Heart left ventricle (tissue), 16 donors: Measurements from ENCODE around the gene KCNQ2. TPM values are rescaled to one million over a fixed set of nuclear protein-coding genes. Genes with fewer than 3 reads are reported as not detected.

ENCODE experiments used
- ATAC-seq, 4 donors: fragments of 200-7000 bp; cut with Tn5 transposase; one replicate each; pipeline ENCODE4 v1.9.1; 2020 to 2022; ENCODE audit warnings: moderate library complexity in 4 of 4, mild to moderate bottlenecking in 3 of 4, moderate number of reproducible peaks in 1 of 4
- DNase-seq, 5 donors: peaks; one replicate each; pipeline ENCODE4 v3.0.0-alpha.2; 2020
- H3K27ac ChIP-seq, 12 donors: fragments of 200-600 bp; sonication (generic) in 4 of 12; one replicate each; pipeline versions ENCODE4 v1.5.0 to v1.8.0; 2016 to 2022; ENCODE audit warnings: mild to moderate bottlenecking in 2 of 12
- H3K27me3 ChIP-seq, 9 donors: fragments of 200-600 bp; sonication (generic) in 2 of 9; one replicate each; pipeline versions ENCODE4 v1.5.1 to v1.8.0; 2016 to 2022; ENCODE audit warnings: mild to moderate bottlenecking in 3 of 9
- H3K36me3 ChIP-seq, 9 donors: fragments of 200-600 bp; sonication (generic) in 2 of 9; one replicate each; pipeline versions ENCODE4 v1.5.0 to v1.8.0; 2018 to 2022; ENCODE audit warnings: mild to moderate bottlenecking in 2 of 9
- H3K4me1 ChIP-seq, 12 donors: fragments of 200-600 bp; sonication (generic) in 4 of 12; one replicate each; pipeline versions ENCODE4 v1.5.0 to v1.8.0; 2016 to 2022; ENCODE audit warnings: mild to moderate bottlenecking in 3 of 12
- H3K4me3 ChIP-seq, 12 donors: fragments of 200-600 bp; sonication (generic) in 4 of 12; one replicate each; pipeline versions ENCODE4 v1.5.0 to v1.8.0; 2017 to 2022; ENCODE audit warnings: mild to moderate bottlenecking in 9 of 12, moderate library complexity in 4 of 12
- H3K9me3 ChIP-seq, 12 donors: fragments of 200-600 bp; sonication (generic) in 4 of 12; one replicate each; pipeline versions ENCODE4 v1.5.0 to v1.8.0; 2016 to 2022; ENCODE audit warnings: mild to moderate bottlenecking in 1 of 12
- CTCF ChIP-seq, 12 donors: fragments of 200-600 bp; sonication (generic) in 4 of 12; IDR thresholded peaks; one replicate each; pipeline versions ENCODE4 v1.5.0 to v1.8.0; 2018 to 2022; ENCODE audit warnings: antibody characterized with exemption in 12 of 12, mild to moderate bottlenecking in 5 of 12
- POLR2A ChIP-seq, 2 donors: fragments of 450-650 bp; IDR thresholded peaks; one replicate each; pipeline ENCODE4 v1.6.1; 2017; ENCODE audit warnings: antibody characterized with exemption in 2 of 2, mild to moderate bottlenecking in 2 of 2, moderate library complexity in 2 of 2
- WGBS, 4 donors: extraction: QIAGEN DNeasy Blood & Tissue Kit in 2 of 4; methylation state at CpG; one replicate each; pipeline versions ENCODE4 v1.1.5 to v1.1.7; 2013 to 2018; 5-methylcytosine and 5-hydroxymethylcytosine counted together
- intact Hi-C, 10 donors: fragments of 100-400 bp; cut with DNase I; formaldehyde crosslinking; loops; one replicate each; pipeline versions ENCODE4 v1.11.1 to v1.14.2; 2022
- polyA plus RNA-seq, 2 donors: library from polyadenylated mRNA; stranded (reverse); fragments of 200-250 nt; gene quantifications; one replicate each; pipeline ENCODE4 v1.2.3, GENCODE V29; 2013
- total RNA-seq, 9 donors: library from RNA; depleted of rRNA in 2 of 9; stranded (reverse); fragments of >200 nt in 2 of 9; fragmentation: NEBNext Ultra II Directional in 3 of 9; extraction: Animal tissue kit (Norgen Biotek cat#: 25700) in 3 of 9; gene quantifications; one replicate each; pipeline versions ENCODE4 v1.1.0 to v1.2.4, GENCODE V29; 2016 to 2023
- donor health status: ischemic (EF 13 %, LVEDD 7.1; RV severe dilation, severe dysfunction).
- donor health status: healthy with polysubstance abuse.
- donor health status: DM: no; HTN: yes; CAD: no.
- donor health status: DM: no; HTN: no; CAD: no.
- donor health status: ischemic (EF 25% LVEDD 6.9; RV normal size, moderate dysfunction).
- donor health status: ischemic (EF 25% LVEDD 5.7; RV mildly dilated, moderate dysfunction).
- donor health status: healthy.
- donor health status: DM: yes; HTN: yes; CAD: no.
- donor health status: ischemic (EF 35%, LVEDD 5.7; RV mildly dilated, moderate dysfunction).
- donor health status: nonischemic (EF 11% LVEDD 7.7; RV severe dilation, severe dysfunction).
- donor health status: DM: yes; HTN: yes; CAD: no.
- donor health status: PGD.
- donor health status: ischemic (EF 29% LVEDD 5.4; RV normal size, mild dysfunction).
- donor health status: nonischemic (EF 23%, LVEDD 6.1; RV moderate dilation, normal function).

KCNQ2 gene
- total and polyA plus RNA-seq, 11 donors = 0.06 to 2.6 (median 0.65) TPM; not detected in 7

GRCh38 chr20:63414720-63415430, 57.6 kb downstream of the KCNQ2 start:
- Histone ChIP-seq H3K27ac (no peak overlapping the region), H3K9me3 (no peaks in the 10 kb centered on the region), H3K27me3 (peaks cover 4 to 81% (median 17%) of the 10 kb centered on the region in 9 donors), H3K4me3 (no peak overlapping the region), H3K36me3 (no peaks in the 10 kb centered on the region), H3K4me1 (no peaks in the 10 kb centered on the region)
- no peak for DNase-seq
- 86 to 92% (median 91%) methylated on average over 21 to 40 of the region's 45 CpGs for WGBS, 4 donors
- intact Hi-C loops = no loop called here
- TF ChIP-seq POLR2A (IDR thresholded peaks at IDR 0.05) (no peak), CTCF (IDR thresholded peaks at IDR 0.05) (no peak)
- no peak for ATAC-seq

GRCh38 chr20:63413963-63414684, 58.3 kb downstream of the KCNQ2 start:
- intact Hi-C loops = no loop called here
- WGBS, 4 donors = 80 to 87% (median 86%) methylated on average over 22 to 33 of the region's 33 CpGs
- ATAC-seq (no peak), DNase-seq (no peak)
- Histone ChIP-seq H3K27me3 (peaks cover 4 to 76% (median 17%) of the 10 kb centered on the region in 9 donors), H3K36me3 (no peaks in the 10 kb centered on the region), H3K27ac (no peak overlapping the region), H3K4me1 (no peaks in the 10 kb centered on the region), H3K9me3 (no peaks in the 10 kb centered on the region), H3K4me3 (no peak overlapping the region)
- TF ChIP-seq POLR2A (IDR thresholded peaks at IDR 0.05) (no peak), CTCF (IDR thresholded peaks at IDR 0.05) (no peak)

- 79 to 85% (median 81%) methylated on average over 15 to 18 of the region's 18 CpGs for whole genome bisulfite sequencing, 4 donors
- H3K27me3 ChIP-seq = peaks cover 4 to 68% (median 17%) of the 10 kb centered on the region in 9 donors
- DNase-seq (no peak), ATAC-seq (no peak)
- intact Hi-C loops = no loop called here
- H3K4me1 ChIP-seq = no peaks in the 10 kb centered on the region
- no peaks in the 10 kb centered on the region for H3K36me3 ChIP-seq
- H3K4me3 ChIP-seq = no peak overlapping the region
- H3K9me3 ChIP-seq = no peaks in the 10 kb centered on the region
- H3K27ac ChIP-seq = no peak overlapping the region
- TF ChIP-seq CTCF (IDR thresholded peaks at IDR 0.05) (no peak), POLR2A (IDR thresholded peaks at IDR 0.05) (no peak)
Measured at GRCh38 chr20:63413323-63413722, 59.1 kb downstream of the KCNQ2 start.

- H3K27me3 ChIP-seq = peaks cover 4 to 65% (median 13%) of the 10 kb centered on the region in 9 donors
- no peak overlapping the region for H3K4me3 ChIP-seq
- no peak for DNase-seq
- no peaks in the 10 kb centered on the region for H3K9me3 ChIP-seq
- no peaks in the 10 kb centered on the region for H3K4me1 ChIP-seq
- WGBS, 4 donors = 89 to 92% (median 90%) methylated on average over 6 to 8 of the region's 8 CpGs
- no peaks in the 10 kb centered on the region for H3K36me3 ChIP-seq
- ATAC-seq = no peak
- TF ChIP-seq CTCF (IDR thresholded peaks at IDR 0.05) (no peak), POLR2A (IDR thresholded peaks at IDR 0.05) (no peak)
- no peak overlapping the region for H3K27ac ChIP-seq
- intact Hi-C loops = no loop called here
Measured at GRCh38 chr20:63412889-63413288, 59.6 kb downstream of the KCNQ2 start.
